ENCODE results near the gene DHX9. TPM values are rescaled to one million over a fixed set of nuclear protein-coding genes. Genes with fewer than 3 reads are reported as not detected.

DHX9 gene
- total RNA-seq, 3 donors from 2014 or later (not counting 1 experiment from before 2014, with no cell fraction given): 208 to 226 (median 226) TPM

GRCh38 chr1:182834326-182834725, 4.8 kb upstream of the DHX9 start:
- Histone ChIP-seq H3K4me3 (ENCODE audit: low read length) (no peak overlapping the region), H3K9me3 (ENCODE audit: control insufficient read depth, insufficient read depth, low read length) (no peaks in the 10 kb centered on the region), H3K27me3 (ENCODE audit: control insufficient read depth, insufficient read depth, low read length) (no peaks in the 10 kb centered on the region), H3K4me1 (ENCODE audit: control insufficient read depth, insufficient read depth, low read length) (peaks cover 7% of the 10 kb centered on the region), H3K36me3 (ENCODE audit: control insufficient read depth, insufficient read depth, low read length) (no peaks in the 10 kb centered on the region), H3K27ac (ENCODE audit: low read length) (no peak overlapping the region)
- Mint-ChIP-seq H3K9me3 (no peaks in the 10 kb centered on the region), H3K4me1 (peaks cover 6 to 7% of the 10 kb centered on the region in 2 donors), H3K36me3 (no peaks in the 10 kb centered on the region), H3K4me3 (no peak overlapping the region), H3K27me3 (ENCODE audit: low read depth in 2 of 2) (peaks cover 4 to 8% of the 10 kb centered on the region in 2 donors), H3K27ac (no peak overlapping the region)
- no peak for DNase-seq
- intact Hi-C loops (cut with micrococcal nuclease): loop anchor here (10.0 kb wide), 1 partner anchor 640 kb away; the partner anchor contains the start of gene SMG7
- TF ChIP-seq CTCF (IDR thresholded peaks at IDR 0.05): no peak
- WGBS (ENCODE audit: insufficient coverage): 97% methylated on average over 2 of the region's 2 CpGs
- ATAC-seq: no peak

- Mint-ChIP-seq H3K4me3 (no peak overlapping the region), H3K9me3 (no peaks in the 10 kb centered on the region), H3K27ac (no peak overlapping the region), H3K27me3 (ENCODE audit: low read depth in 2 of 2) (peaks cover 4 to 8% of the 10 kb centered on the region in 2 donors), H3K4me1 (peaks cover 20 to 22% of the 10 kb centered on the region in 2 donors), H3K36me3 (no peaks in the 10 kb centered on the region)
- Histone ChIP-seq H3K27ac (ENCODE audit: low read length) (no peak overlapping the region), H3K36me3 (ENCODE audit: control insufficient read depth, insufficient read depth, low read length) (no peaks in the 10 kb centered on the region), H3K9me3 (ENCODE audit: control insufficient read depth, insufficient read depth, low read length) (no peaks in the 10 kb centered on the region), H3K27me3 (ENCODE audit: control insufficient read depth, insufficient read depth, low read length) (no peaks in the 10 kb centered on the region), H3K4me3 (ENCODE audit: low read length) (no peak overlapping the region), H3K4me1 (ENCODE audit: control insufficient read depth, insufficient read depth, low read length) (peaks cover 17% of the 10 kb centered on the region)
- 95% methylated on average over 9 of the region's 10 CpGs for WGBS (ENCODE audit: insufficient coverage)
- intact Hi-C loops (cut with micrococcal nuclease): loop anchor here (5.0 to 10.0 kb wide), 3 partner anchors 219 to 639 kb away; partner anchors contain the start of genes RGS16 and SMG7
- no peak for DNase-seq
- ATAC-seq: no peak
- TF ChIP-seq CTCF (IDR thresholded peaks at IDR 0.05): no peak
Observed at GRCh38 chr1:182835806-182836205, 3.3 kb upstream of the DHX9 start.

GRCh38 chr1:182841368-182841988, 2.3 kb downstream of the DHX9 start:
- no peaks in the 10 kb centered on the region for H3K9me3 Mint-ChIP-seq
- intact Hi-C loops (cut with micrococcal nuclease): loop anchor here (10.0 kb wide), 1 partner anchor 1747 kb away; no protein-coding TSS in a partner anchor
- H3K36me3 Mint-ChIP-seq: no peaks in the 10 kb centered on the region
- no peaks in the 10 kb centered on the region for H3K27me3 Mint-ChIP-seq (ENCODE audit: low read depth in 2 of 2)
- WGBS (ENCODE audit: insufficient coverage): 47% methylated on average over 7 of the region's 10 CpGs
- H3K9me3 ChIP-seq (ENCODE audit: control insufficient read depth, insufficient read depth, low read length): no peaks in the 10 kb centered on the region
- H3K4me1 ChIP-seq (ENCODE audit: control insufficient read depth, insufficient read depth, low read length): peaks cover 29% of the 10 kb centered on the region
- no peak overlapping the region for H3K4me3 ChIP-seq (ENCODE audit: low read length)
- no peaks in the 10 kb centered on the region for H3K27me3 ChIP-seq (ENCODE audit: control insufficient read depth, insufficient read depth, low read length)
- no peak overlapping the region for H3K27ac ChIP-seq (ENCODE audit: low read length)
- peaks cover 55 to 59% of the 10 kb centered on the region in 2 donors for H3K4me1 Mint-ChIP-seq
- ATAC-seq (no peak), DNase-seq (peak in 1 of 2 donors; percentile 31)
- no peak for TF ChIP-seq CTCF (IDR thresholded peaks at IDR 0.05)
- peak overlapping the region; percentile 99 for H3K4me3 Mint-ChIP-seq
- H3K27ac Mint-ChIP-seq: peak overlapping the region; percentile 92 to 94
- peaks cover 26% of the 10 kb centered on the region for H3K36me3 ChIP-seq (ENCODE audit: control insufficient read depth, insufficient read depth, low read length)

Measured in natural killer cell (primary cell).